GM19240 (cell line): Measurements from ENCODE around the gene AUTS2.

Source experiments
- DNase-seq: peaks from one replicate; pipeline ENCODE4 v3.0.0; 2011; ENCODE audit warnings: low spot score; ENCODE audit not compliant: insufficient read length

The AUTS2 gene

GRCh38 chr7:70614237-70615045 is 1016.2 kb downstream of the AUTS2 start:
- DNase-seq: no peak

GRCh38 chr7:70615066-70615606 is 1016.9 kb downstream of the AUTS2 start:
- no peak for DNase-seq

GRCh38 chr7:70616211-70616610 is 1017.9 kb downstream of the AUTS2 start:
- DNase-seq: no peak

- DNase-seq: no peak
Observed at GRCh38 chr7:70616821-70617220, 1018.5 kb downstream of the AUTS2 start.

GRCh38 chr7:70618020-70618551 is 1019.8 kb downstream of the AUTS2 start:
- DNase-seq: no peak

GRCh38 chr7:70619130-70619529 is 1020.9 kb downstream of the AUTS2 start:
- DNase-seq: no peak

- DNase-seq: no peak
Observed at GRCh38 chr7:70619659-70620058, 1021.4 kb downstream of the AUTS2 start.

- no peak for DNase-seq
Observed at GRCh38 chr7:70620333-70621055, 1022.2 kb downstream of the AUTS2 start.

- DNase-seq: no peak
Observed at GRCh38 chr7:70621954-70622600, 1023.8 kb downstream of the AUTS2 start.

GRCh38 chr7:70622936-70623335 is 1024.7 kb downstream of the AUTS2 start:
- DNase-seq: no peak

GRCh38 chr7:70624500-70625103 is 1026.3 kb downstream of the AUTS2 start:
- no peak for DNase-seq

GRCh38 chr7:70627461-70627860 is 1029.2 kb downstream of the AUTS2 start:
- DNase-seq: no peak

GRCh38 chr7:70630440-70630817 is 1032.2 kb downstream of the AUTS2 start:
- no peak for DNase-seq

- no peak for DNase-seq
Observed at GRCh38 chr7:70630818-70631457, 1032.7 kb downstream of the AUTS2 start.

GRCh38 chr7:70631718-70632117 is 1033.4 kb downstream of the AUTS2 start:
- no peak for DNase-seq

- no peak for DNase-seq
Observed at GRCh38 chr7:70632400-70632799, 1034.1 kb downstream of the AUTS2 start.

GRCh38 chr7:70634071-70634470 is 1035.8 kb downstream of the AUTS2 start:
- DNase-seq: no peak

GRCh38 chr7:70634610-70635068 is 1036.4 kb downstream of the AUTS2 start:
- DNase-seq: no peak

- DNase-seq: no peak
Observed at GRCh38 chr7:70635633-70636032, 1037.4 kb downstream of the AUTS2 start.

- no peak for DNase-seq
Observed at GRCh38 chr7:70636169-70636568, 1037.9 kb downstream of the AUTS2 start.

GRCh38 chr7:70637726-70638125 is 1039.5 kb downstream of the AUTS2 start:
- no peak for DNase-seq
